Measurements from ENCODE around the gene SLC6A6.
"Not testable (repeated sequence)": the region's sequence is repeated elsewhere in the genome, so short reads cannot be mapped to it uniquely, and the experiment has no call there.

The SLC6A6 gene

GRCh38 chr3:14407203-14407602 lies 4.8 kb downstream of the SLC6A6 start:
- no peak for DNase-seq (ENCODE audit: low read depth, low spot score)
- TF ChIP-seq, protein P1, sequence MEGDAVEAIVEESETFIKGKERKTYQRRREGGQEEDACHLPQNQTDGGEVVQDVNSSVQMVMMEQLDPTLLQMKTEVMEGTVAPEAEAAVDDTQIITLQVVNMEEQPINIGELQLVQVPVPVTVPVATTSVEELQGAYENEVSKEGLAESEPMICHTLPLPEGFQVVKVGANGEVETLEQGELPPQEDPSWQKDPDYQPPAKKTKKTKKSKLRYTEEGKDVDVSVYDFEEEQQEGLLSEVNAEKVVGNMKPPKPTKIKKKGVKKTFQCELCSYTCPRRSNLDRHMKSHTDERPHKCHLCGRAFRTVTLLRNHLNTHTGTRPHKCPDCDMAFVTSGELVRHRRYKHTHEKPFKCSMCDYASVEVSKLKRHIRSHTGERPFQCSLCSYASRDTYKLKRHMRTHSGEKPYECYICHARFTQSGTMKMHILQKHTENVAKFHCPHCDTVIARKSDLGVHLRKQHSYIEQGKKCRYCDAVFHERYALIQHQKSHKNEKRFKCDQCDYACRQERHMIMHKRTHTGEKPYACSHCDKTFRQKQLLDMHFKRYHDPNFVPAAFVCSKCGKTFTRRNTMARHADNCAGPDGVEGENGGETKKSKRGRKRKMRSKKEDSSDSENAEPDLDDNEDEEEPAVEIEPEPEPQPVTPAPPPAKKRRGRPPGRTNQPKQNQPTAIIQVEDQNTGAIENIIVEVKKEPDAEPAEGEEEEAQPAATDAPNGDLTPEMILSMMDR (IDR thresholded peaks at IDR 0.05; ENCODE audit: low read depth, low read length) = no peak
- in situ Hi-C loops (cut with HindIII; ENCODE audit: low sequenced_read_pairs) = no loop called here
- H3K4me3 ChIP-seq (ENCODE audit: low read depth, low read length) = no peak overlapping the region

- in situ Hi-C loops (cut with HindIII; ENCODE audit: low sequenced_read_pairs); DNase-seq (ENCODE audit: low read depth, low spot score); H3K4me3 ChIP-seq (ENCODE audit: low read depth, low read length): not testable (repeated sequence)
Measured at GRCh38 chr3:14409779-14410063, 7.3 kb downstream of the SLC6A6 start.

DNA sequence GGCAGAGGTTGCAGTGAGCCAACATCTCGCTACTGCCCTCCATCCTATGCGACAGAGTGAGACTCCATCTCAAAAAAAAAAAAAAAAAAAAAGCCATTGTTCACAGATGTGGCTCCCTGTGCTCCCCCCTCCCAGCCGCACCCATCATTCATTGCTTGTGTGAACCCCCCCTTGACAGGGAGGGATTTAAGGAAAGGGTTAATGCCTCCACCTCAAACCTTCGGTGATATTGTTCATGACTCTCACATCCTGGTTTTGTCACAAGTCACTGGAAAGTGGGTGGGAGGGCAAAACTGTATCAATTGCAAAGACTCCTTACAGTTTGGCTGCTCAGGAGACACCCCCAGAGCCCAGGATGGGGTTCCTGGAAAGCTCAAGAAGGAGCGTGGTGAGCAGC lies 7.7 kb downstream of the SLC6A6 start:
- TF ChIP-seq, protein P1 (IDR thresholded peaks at IDR 0.05; ENCODE audit: low read depth, low read length) = no peak
- H3K4me3 ChIP-seq (ENCODE audit: low read depth, low read length) = no peak overlapping the region
- no peak for DNase-seq (ENCODE audit: low read depth, low spot score)
- in situ Hi-C loops (cut with HindIII; ENCODE audit: low sequenced_read_pairs) = no loop called here

DNA sequence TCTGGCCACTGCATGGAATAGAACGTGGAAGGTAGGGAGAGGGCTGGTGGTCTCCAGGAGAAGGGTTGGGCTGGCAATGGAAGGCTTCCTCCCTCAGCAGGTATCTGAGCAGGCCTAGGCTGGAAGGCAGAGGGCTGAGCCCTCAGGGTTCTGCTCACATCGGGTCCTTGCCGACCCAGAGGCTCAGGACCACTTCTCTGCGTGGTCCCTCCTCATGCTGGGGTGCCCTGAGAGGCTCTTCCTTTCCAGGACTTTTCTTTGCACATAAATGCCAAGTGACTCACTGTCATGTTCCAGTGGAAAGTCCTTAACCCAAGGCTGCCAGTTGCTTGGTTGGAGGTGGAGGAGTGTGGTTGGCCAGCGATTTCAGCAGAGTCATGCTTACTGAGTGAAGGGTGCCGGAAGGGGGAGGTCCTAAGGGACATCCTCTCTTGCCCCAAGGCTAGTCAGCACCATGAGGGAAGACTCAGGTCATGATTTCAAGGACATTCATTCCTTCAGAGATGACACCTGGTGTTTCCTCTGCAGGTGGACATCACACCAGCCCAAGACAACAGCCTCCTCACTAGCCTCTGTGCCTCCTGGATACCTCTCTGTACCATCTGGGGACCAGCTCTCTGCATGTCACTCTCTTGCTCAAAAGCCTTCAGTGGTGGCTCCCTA lies 8.2 kb downstream of the SLC6A6 start:
- TF ChIP-seq, protein P1 (IDR thresholded peaks at IDR 0.05; ENCODE audit: low read depth, low read length) = no peak
- DNase-seq (ENCODE audit: low read depth, low spot score) = peak; percentile 73
- in situ Hi-C loops (cut with HindIII; ENCODE audit: low sequenced_read_pairs) = no loop called here
- H3K4me3 ChIP-seq (ENCODE audit: low read depth, low read length) = no peak overlapping the region

- DNase-seq (ENCODE audit: low read depth, low spot score) = no peak
- in situ Hi-C loops (cut with HindIII; ENCODE audit: low sequenced_read_pairs) = no loop called here
- H3K4me3 ChIP-seq (ENCODE audit: low read depth, low read length) = no peak overlapping the region
- TF ChIP-seq, protein P1 (IDR thresholded peaks at IDR 0.05; ENCODE audit: low read depth, low read length) = no peak
Measured at GRCh38 chr3:14411166-14411526, 8.7 kb downstream of the SLC6A6 start.

DNA sequence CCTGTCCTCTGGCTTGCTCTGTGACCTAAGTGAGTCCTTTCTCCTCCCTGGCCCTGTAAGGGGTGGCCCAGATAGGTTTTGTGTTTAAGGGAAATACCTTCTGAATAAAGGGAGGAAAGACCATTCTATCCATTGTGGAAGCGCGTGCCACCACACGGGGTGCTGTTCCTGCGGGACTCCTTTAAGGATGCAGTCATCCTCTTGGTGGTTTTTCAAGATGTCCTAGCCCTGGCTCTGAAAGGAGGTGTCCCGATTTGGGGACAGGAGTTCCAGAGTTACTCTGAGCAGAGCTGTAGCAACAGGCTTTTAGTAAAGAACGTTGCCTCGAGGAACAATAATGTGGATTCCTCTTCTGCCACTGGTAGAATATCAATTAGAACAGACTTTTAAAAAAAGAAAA lies 9.6 kb downstream of the SLC6A6 start:
- in situ Hi-C loops (cut with HindIII; ENCODE audit: low sequenced_read_pairs) = no loop called here
- TF ChIP-seq, protein P1 (IDR thresholded peaks at IDR 0.05; ENCODE audit: low read depth, low read length) = peak; percentile 30
- H3K4me3 ChIP-seq (ENCODE audit: low read depth, low read length) = no peak overlapping the region
- DNase-seq (ENCODE audit: low read depth, low spot score) = no peak

DNA sequence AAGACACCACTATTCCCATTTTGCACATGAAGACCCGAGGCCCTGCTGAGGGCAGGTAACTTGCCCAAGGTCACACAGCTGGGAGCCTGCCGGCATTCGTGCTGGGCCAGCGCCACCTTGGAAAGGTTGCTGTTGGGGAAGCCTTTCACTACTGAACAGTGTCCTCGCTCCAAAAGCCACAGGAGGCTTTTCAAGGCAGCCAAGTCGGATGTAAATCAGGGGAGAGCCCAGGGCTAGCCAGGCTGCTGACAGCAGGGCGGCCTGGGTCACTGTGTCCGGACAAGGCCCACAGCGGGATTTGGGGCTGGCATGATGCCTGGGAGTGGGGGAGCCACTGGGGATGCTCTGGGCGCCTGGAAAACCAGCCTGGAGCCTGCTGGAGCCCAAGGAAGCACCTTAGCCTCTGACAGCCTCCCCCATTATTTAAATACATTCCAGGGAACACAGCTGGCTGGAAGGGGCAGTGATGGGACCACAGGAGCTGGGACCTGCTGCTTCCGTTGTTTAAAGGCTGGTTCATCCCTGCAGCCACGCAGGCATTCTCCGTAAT lies 10.5 kb downstream of the SLC6A6 start:
- TF ChIP-seq, protein P1 (IDR thresholded peaks at IDR 0.05; ENCODE audit: low read depth, low read length) = no peak
- DNase-seq (ENCODE audit: low read depth, low spot score) = peak; percentile 60
- in situ Hi-C loops (cut with HindIII; ENCODE audit: low sequenced_read_pairs) = no loop called here
- H3K4me3 ChIP-seq (ENCODE audit: low read depth, low read length) = no peak overlapping the region
